ENCODE results near the gene SH3GL3.

DNA sequence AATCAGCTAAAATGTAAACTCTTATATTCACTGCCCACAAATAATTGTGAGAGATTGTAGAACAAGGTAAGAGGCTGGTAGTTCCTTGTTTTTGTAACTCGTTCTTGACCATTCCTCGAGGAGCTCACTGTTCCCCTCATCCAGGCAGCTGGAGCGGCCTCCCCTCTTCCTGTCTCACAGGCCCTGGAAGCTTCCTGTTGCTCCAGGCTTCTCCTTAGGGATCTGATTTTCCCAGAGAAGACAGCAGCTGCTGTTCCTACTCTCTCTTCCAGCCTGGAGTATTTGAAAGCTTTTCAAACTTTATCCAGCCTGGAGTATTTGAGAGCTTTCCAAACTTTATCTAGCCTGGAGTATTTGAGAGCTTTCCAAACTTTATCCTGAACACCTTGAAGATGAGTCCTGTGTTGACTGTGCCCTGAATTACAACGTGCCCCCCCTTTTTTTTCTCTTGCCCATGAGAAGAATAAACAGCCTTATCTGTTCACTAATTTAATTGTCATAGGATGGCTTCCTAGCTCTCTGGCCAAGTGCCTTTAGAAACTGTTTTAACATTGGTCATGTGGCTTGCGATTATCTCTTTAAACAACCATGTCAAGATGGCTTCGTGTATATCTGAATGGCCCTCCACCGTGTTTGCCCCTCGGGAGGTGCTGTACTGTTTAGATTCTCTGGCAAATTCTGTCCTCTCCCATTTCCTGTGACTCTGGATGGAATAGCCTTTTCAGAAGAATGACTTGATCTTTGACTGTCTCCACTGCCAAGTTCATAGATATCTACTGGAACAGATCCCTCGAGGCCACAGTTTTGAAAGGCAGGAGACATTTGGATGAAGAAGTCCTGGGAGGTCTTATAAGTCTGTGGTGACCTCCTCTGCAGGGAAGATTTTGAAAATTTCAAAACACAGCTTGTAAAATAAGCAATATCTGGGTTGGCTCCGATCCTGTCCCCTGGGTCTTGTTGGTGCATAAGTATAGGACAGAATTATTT is 211.6 kb downstream of the SH3GL3 start:
- TF ChIP-seq, protein P1, sequence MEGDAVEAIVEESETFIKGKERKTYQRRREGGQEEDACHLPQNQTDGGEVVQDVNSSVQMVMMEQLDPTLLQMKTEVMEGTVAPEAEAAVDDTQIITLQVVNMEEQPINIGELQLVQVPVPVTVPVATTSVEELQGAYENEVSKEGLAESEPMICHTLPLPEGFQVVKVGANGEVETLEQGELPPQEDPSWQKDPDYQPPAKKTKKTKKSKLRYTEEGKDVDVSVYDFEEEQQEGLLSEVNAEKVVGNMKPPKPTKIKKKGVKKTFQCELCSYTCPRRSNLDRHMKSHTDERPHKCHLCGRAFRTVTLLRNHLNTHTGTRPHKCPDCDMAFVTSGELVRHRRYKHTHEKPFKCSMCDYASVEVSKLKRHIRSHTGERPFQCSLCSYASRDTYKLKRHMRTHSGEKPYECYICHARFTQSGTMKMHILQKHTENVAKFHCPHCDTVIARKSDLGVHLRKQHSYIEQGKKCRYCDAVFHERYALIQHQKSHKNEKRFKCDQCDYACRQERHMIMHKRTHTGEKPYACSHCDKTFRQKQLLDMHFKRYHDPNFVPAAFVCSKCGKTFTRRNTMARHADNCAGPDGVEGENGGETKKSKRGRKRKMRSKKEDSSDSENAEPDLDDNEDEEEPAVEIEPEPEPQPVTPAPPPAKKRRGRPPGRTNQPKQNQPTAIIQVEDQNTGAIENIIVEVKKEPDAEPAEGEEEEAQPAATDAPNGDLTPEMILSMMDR (conservative IDR thresholded peaks at IDR 0.05; ENCODE audit: low read length) = no peak
- no peak for TF ChIP-seq EZH2phosphoT487 (IDR thresholded peaks at IDR 0.05; ENCODE audit: borderline replicate concordance)

Data from Loucy (cell line).